ENCODE measurements around the gene IL18RAP. TPM values are rescaled to one million over a fixed set of nuclear protein-coding genes. Genes with fewer than 3 reads are reported as not detected.

IL18RAP gene
- total RNA-seq, 1 donor from 2014 or later = 0.89 TPM

DNA sequence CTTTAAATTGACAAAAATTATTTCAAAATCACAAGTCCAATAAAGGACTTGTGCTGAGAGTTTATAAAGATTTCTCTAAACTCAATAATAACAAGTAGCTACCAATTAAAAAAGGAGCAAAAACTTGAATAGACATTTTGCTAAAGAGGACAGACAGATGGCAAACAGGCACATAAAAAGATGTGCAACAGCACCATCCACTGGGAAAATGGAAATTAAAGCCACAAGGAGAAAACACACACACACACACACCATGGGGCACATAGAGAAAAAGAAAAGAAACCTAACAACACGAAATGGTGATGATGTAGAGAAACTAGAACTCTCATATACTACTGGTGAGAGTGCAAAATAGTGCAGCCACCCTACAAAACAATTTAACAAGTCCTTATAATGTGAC lies 37.5 kb downstream of the IL18RAP start:
- no peak for DNase-seq

DNA sequence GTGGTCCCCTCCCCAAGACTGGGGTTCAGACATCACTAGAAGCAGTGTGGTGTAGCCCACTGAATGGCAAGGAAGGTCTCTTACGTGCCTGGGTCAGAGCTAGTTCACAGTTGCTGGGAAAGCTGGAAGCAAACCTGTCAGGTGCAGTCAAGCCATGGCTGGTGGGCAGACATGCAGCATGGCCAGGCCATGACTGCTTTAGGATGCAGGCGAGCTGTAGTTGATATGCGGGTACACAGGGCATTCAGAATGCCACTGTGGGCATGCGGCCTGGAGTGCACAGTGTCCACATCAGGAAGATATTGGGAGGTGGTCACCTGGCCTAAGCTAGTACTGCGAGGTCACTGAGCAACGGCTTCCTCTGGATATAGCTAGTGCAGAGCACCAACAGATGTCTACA lies 38.2 kb downstream of the IL18RAP start:
- DNase-seq = no peak

DNA sequence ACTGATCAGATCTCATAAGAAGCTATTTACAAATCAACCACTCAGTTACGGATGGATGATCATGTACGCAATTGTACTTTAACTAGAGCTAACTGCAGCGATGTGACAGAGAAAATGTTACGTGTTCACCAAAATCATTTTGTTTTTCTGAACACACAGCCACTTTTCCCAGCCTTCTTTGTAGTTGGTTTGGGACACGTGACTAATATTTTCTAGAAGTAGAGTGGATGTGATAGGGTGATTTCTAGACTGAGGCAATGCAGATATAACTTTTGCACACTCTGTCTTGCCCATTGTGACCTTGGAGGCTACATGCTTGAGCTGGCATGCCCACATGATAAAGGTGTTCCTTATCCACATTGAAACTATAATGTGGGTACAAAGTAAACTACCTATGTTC lies 40.2 kb downstream of the IL18RAP start:
- no peak for DNase-seq

DNA sequence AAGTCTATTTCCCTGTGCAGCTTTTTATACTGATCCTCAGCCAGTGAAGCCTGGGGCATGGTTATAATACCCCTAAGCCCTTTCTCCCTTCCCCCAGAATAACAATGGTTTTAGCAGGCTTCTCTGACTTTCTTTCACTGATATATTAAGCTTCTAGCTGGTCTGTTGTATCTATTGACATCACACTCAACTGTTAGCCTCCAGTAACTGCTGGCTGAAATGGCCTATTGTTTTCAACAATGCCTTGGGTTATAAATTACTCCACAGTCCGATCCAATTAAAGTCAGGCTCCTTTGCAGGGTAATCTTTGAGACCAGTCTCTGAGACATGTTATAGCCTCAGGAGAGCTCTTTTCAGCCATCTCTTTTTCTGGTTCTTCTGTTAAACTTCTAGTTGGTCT lies 47.2 kb downstream of the IL18RAP start:
- no peak for DNase-seq

DNA sequence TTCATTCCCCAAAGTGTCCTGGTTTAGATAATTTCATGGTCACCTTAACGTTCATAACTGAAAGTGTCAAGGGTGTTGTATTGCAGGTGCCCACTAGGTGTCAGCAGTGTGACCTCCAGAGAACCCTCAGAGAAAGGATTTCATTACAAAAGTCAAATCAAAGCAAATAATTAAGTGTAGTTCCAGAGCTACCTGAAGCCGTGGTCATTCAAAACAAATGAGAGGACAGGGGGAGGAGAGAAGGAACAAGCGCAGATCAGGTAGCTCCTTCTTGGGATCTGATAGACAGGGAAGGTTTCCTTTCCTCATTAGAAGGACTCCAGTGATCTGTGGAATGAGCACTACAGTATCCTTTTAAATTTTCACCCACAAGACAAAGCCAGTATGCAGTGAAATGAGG lies 50.1 kb downstream of the IL18RAP start, which contains the start of gene SLC9A4:
Gene SLC9A4, plus strand, starts transcription at position 207 of the 400 bp plus-strand sequence. CDS start 534 bp downstream, outside the sequence.
- DNase-seq = no peak

DNA sequence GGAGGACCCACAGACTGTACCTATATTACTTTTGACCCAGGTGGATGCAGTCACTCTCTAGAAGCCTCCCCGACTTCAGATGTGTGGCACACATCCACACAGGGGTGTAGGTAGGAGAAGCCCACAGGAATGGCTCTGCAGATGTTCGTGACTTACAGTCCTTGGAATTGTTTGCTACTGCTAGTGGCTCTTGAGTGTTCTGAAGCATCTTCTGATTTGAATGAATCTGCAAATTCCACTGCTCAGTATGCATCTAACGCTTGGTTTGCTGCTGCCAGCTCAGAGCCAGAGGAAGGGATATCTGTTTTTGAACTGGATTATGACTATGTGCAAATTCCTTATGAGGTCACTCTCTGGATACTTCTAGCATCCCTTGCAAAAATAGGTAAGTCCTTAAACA lies 50.7 kb downstream of the IL18RAP start:
- no peak for DNase-seq

DNA sequence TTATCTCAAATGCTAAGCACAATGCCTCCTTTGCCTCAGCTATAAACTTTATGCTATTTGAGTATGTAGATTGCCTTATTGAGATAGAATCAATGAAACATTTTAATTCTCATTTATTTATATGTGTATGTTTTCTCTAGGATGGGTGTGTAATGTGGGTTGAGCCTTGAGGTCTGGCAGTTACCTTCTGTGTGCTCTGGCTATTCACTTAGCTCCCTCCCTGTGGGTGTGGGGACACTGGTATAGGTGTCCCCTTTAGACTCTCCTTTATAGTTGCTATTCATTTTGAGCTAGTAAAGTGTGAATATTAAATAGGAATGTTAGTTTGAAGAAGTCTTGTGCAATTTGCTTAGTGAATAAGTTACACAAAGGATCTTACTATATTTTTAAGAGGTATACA lies 51.8 kb downstream of the IL18RAP start:
- no peak for DNase-seq

DNA sequence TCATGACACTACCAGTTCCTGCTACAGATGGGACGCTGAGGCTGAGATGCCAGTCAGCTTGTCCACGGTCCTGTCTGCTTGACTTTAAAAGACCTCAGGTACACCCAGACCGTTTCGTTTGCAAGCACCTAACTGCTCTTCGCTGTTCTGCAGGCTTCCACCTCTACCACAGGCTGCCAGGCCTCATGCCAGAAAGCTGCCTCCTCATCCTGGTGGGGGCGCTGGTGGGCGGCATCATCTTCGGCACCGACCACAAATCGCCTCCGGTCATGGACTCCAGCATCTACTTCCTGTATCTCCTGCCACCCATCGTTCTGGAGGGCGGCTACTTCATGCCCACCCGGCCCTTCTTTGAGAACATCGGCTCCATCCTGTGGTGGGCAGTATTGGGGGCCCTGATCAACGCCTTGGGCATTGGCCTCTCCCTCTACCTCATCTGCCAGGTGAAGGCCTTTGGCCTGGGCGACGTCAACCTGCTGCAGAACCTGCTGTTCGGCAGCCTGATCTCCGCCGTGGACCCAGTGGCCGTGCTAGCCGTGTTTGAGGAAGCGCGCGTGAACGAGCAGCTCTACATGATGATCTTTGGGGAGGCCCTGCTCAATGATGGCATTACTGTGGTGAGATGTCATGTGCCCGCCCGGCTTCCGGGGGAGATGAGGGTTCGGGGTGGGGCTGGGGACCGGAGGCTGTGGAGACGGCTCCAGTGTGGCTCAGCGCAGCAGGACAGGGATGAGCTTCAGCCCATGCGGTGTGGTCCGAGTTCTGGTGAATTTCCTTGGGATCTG lies 55.9 kb downstream of the IL18RAP start:
- DNase-seq = no peak

DNA sequence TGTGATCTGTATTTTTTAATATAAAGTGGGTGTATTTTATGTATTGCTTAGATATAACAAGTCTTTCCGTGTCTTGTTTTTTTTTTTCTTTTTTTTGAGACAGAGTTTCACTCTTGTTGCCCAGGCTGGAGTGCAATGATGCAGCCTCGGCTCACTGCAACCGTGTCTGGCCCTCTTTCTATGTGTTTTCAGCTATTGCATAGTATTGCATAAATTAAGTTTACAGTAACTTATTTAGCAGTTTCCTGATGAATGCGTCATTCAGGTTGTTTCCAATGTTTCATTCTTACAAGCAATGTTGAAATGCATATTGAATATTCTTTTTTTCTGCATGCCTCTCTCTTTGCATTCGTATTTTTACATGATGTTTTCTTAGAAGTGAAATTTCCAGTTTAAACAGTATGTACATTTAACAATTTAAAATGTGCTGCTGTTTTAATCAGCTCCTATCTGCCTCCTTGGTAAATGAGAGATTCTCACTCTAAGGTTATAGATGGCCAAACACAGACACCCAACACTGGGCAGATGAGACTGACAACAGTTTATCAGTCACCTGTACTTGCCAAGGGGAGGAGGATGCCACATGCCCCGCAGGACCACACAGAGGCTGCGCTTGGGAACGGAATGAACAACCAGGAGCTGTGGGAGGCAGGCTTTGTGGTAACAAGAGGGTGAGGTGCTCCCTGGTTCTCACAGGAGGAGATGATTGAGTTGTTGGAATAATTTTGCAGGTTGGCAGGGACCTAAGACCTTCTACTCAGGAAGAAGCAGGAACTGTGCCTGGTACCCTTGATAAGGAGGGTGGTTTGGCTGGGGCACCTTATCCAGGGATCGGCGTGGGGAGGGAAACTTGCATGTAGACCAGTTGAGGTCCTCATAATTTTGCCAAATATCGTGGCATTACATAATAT lies 57.6 kb downstream of the IL18RAP start:
- no peak for DNase-seq

DNA sequence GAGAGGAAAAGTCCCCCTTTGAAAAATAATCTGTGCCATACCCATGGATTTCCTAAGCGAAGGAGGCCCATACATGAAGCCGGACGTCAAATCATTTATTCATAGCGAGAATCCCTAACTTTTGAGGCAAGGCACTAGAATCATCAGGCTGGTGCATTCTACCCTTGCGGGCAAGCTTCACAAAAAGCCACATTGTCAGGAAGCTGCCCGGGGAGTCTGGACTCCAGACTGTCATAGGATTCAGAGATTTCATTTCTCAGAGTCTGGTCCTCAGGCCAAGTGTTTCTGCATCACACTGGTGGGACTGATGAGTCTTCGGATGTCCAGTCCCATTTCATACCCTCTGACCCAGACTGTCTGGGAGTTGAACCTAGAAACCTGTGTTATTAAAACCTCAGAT lies 59.0 kb downstream of the IL18RAP start:
- DNase-seq = no peak

DNA sequence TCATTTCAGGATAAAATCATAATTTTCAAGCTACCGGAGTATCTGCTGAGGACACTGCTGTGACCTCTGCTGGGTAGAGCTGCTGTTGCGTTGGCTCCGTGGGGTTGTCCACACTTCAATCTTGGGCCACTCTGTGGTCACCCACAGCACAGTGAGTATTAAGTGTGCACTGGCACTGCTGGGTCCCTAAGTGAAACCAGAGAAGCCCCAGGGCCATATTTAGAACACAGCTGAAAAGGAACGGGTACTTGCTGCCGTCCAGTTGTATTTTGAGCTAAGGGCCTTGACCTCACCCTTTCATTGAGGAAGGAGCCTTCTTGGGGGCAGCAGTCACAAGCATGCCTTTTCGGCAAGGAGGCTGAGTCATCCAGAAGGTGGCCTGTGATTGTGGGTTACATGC lies 60.1 kb downstream of the IL18RAP start:
- DNase-seq = no peak

DNA sequence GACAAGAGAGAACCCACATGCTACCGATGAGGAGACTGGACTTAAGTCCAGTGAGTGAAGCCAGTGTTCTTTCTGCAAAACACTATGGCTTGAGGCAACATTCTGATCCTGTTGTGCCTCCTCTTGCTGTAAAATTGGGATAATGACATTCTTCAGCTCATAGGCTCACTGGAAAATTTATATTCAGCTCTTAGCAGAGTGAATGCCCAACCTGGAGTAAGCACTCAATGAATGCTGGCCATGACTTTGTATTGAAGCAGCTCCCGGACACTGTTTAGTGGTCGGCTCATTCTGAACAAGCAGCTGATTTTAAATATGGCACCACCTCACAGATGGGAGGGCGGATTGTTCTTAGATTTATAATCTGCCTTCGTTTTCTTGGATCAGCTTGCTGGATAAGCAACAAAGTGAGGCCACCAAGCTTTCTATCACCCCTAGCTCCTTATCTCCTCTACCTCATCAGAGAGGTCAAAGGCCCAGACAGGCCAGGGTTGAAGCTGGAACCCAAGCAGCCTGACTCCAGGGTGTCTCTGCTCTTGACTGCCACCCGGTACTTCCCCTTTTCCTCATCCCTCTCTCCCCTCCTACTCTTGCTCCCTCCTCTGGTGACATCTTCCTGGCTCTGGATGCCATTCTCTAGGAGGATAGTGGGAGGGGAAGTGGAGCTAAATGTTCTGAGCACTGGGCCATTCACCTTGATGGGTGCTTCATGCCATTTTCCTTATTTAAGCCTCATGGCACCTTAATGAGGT lies 61.5 kb downstream of the IL18RAP start:
- DNase-seq = no peak

DNA sequence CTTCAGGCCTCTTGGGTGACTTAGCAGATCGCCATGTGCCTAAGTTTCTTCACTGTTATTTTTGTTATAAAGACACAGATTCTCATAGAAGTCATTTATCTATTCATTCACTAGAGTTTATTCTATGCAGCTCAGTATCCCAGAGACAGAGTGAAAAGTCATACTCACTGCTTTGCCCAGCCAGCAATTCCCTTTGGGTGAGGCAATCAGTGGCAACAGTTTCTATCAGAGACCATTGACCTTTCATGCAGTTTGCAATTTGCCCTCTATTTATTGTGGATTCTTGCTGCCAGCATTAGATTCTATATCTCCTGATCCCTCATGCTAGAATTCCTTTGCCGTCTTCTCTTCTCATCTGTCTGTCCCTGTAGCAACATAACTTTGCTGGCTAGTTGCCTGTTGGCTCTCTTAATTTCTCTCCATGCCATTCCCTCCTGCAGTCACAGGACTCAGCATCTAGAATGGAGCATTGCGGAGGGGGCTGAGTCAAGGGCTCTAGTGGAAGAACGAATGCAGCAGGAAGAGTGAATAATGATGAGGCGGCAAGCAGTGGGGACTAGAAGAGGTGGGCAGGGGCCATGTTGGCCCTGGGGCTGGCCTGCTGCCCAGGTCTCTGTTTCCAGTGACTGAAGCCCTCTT lies 62.3 kb downstream of the IL18RAP start:
- no peak for DNase-seq

DNA sequence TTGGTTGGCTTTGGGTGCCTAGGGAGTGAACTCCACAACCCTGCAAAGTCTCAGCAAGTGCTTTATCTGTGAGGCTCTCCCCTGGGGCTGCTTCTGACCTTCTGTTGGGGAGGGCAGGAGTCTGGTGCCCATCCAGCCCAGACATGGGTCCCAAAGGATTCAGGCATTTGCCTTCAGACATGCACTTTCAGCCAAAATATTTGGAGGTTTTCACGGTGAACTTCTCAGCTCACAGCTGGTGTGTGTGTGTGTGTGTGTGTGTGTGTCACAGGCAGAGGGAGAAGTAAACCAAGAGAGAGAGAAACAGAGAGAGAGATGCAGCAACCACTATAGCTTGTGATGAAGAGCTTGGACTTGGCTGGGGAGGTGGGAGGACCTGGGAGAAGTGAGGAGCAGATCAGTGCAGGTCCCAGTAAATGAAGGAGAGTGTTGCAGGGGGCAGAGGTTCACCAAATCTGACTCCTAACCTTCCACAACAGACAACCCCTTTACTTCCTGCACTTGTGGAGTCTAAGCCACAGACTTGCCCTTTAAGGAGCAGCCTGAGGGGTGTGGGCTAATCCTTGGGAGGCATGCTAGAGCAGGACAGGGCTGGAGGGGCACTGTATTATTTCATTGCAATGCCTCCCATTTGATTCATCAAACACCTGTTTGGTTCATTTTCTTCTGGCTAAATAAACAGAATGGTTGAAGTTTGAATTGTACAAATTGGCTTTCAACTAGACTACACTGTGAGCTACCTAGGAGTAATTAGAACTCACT lies 64.2 kb downstream of the IL18RAP start:
- DNase-seq = no peak

DNA sequence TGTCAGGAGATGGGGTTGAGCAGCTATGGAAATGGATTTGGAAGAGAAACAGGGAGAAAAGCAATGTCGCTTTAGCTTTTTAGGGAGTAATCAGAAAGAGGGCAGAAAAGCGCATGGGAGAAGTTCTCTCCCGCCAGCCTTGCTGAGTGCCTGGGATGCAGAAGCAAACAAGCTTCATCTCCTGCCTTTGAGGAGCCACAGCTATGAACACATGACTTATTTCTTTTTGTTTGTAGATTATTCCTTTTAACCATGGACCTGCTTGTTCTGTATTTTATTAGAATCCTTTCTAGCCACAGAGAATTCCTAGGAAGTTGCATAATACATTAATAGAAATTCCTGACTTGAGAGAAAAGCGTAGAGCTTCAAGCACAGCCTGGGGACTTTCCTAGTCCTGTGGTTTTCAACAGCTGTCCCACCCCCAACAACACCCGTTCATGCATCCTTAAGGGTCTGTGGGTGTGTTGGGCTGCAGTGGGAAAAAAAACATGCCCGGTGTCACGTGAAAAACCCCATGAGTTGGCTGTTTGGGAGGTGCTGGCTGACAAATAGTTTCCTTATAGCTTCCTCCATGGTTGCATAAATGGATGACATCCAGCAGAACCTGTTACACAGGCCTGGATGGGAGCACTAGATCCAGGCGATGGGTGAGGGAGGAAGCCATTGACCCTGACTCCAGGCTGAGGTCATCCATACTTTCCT lies 65.0 kb downstream of the IL18RAP start:
- peak; percentile 69 for DNase-seq

DNA sequence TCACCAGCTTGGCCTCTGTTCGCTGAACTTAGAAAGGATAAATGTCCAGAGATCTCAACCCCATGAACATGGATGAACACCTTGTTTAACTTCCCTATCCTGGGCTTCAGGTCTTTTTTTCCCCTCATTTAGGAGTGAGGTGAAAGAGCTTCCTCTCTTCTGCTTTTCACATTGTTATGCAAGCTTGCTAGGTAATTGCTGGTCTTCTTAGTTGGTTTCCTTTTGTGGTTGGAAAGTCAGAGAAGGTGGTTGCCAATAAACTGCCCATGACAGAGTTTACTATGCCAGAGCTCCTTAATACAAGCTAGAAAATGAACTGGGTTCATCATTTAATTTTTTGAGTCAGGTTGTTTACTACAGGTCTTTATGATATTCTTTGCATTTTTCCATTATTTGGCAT lies 66.7 kb downstream of the IL18RAP start:
- no peak for DNase-seq

DNA sequence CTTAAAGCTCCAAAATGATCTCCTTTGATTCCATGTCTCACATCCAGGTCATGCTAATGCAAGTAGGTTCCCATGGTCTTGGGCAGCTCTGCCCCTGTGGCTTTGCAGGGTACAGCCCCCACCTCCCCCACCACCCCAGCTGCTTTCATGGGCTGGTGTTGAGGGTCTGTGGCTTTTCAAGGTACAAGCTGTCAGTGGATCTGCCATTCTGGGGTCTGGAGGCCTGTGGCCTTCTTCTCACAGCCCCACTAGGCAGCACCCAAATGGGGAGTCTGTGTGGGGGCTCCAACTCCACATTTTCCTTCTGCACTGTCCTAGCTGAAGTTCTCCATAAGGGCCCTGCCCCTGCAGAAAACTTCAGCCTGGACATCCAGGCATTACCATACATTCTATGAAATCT lies 69.0 kb downstream of the IL18RAP start:
- DNase-seq = no peak

DNA sequence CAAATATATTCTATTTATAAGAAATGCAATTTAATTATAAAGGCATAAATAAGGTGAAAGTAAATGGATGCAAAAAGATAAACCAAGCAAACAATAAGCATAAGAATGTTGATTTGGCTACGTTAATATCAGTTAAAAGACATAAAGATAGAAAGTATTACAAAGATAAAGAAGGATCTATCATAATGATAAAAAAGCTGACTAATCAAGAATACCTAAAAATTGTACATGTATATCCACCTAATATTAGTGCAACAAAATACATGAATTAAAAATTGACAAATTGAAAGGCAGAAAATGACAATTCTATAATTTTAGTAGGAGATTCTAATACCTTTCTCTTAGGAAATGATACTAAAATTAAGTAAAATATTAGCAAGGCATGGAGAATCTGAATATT lies 71.6 kb downstream of the IL18RAP start:
- no peak for DNase-seq

DNA sequence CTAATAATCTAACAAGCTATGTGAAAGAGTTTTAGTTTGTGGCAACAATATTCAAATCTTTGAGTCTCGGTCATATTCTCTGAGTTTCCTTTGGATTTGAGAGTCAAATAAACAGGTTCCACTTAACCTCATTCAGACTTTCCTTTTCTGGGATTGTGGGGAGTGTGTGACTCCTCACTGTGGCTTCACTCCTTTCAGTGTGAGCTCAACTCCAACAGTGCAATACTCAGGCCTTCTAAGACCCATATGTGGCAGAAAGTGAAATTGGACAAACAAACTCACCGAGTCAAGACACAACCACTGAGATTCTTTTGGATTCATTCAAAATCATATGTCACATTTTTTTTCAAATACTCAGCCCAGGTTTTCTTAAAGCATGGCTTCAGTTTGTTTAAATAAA lies 75.5 kb downstream of the IL18RAP start:
- DNase-seq = no peak

DNA sequence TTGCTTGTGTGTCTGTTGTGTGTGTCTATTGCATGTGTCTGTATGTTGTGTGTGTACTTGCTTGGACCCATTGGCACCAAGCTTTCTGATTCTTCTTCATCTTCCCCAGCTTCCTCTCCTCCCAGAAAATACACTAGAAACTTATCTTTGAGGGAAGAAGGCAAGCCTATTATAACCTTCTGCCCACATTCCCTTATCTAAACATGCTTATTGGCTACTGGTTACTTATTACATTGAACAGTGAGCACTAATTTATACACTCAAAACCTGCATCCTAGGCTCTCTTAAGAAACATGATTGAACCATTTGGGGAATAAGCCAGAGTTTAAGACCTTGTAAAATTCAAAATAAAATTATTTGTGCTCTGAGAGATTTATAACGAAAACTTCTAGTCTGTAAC lies 76.6 kb downstream of the IL18RAP start:
- DNase-seq = no peak
